Activated CD8-positive, alpha-beta T cell treated with anti-CD3 and anti-CD28 coated beads, Interleukin-2, amount 10 ng/mL, durations not matched to agents 7 days and 5 days (primary cell): Measurements from ENCODE around the gene C1QB. TPM values are rescaled to one million over a fixed set of nuclear protein-coding genes. Genes with fewer than 3 reads are reported as not detected.
"Not testable (repeated sequence)": the region's sequence is repeated elsewhere in the genome, so short reads cannot be mapped to it uniquely, and the experiment has no call there.

ENCODE experiments used
- ATAC-seq: fragments of 150-1000 bp; cut with Tn5 transposase; one replicate; pipeline ENCODE4 v1.10.0; 2021; ENCODE audit warnings: moderate library complexity
- CTCF ChIA-PET: fragments of 350-600 bp; sonication (Branson Sonifier 250); formaldehyde crosslinking; loops from one replicate; lab custom pipeline; 2021; ENCODE audit warnings: antibody characterized with exemption; lab: Charles Lee
- POLR2A ChIA-PET: fragments of 350-600 bp; sonication (Branson Sonifier 250); formaldehyde crosslinking; loops from one replicate; lab custom pipeline; 2021; ENCODE audit warnings: antibody characterized with exemption; lab: Charles Lee
- DNase-seq: peaks from one replicate; pipeline ENCODE4 v3.0.0-alpha.2; 2020
- H3K27ac Mint-ChIP-seq: one replicate; pipeline ENCODE4 v1.8.0; 2021; ENCODE audit warnings: mild to moderate bottlenecking, mixed read lengths
- H3K27me3 Mint-ChIP-seq: one replicate; pipeline ENCODE4 v1.8.0; 2021; ENCODE audit warnings: low read depth, mixed read lengths
- H3K36me3 Mint-ChIP-seq: one replicate; pipeline ENCODE4 v1.8.0; 2021; ENCODE audit warnings: low read depth, mixed read lengths
- H3K4me1 Mint-ChIP-seq: one replicate; pipeline ENCODE4 v1.8.0; 2021; ENCODE audit warnings: low read depth, mixed read lengths
- H3K4me3 Mint-ChIP-seq: one replicate; pipeline ENCODE4 v1.8.0; 2021; ENCODE audit warnings: mild to moderate bottlenecking, mixed read lengths
- H3K9me3 Mint-ChIP-seq: one replicate; pipeline ENCODE4 v1.8.0; 2022; ENCODE audit warnings: mixed read lengths; ENCODE audit not compliant: insufficient read depth
- total RNA-seq, 2 experiments: library from RNA; stranded (reverse); gene quantifications; one replicate each; pipeline ENCODE4 v1.2.3, GENCODE V29; 2021

C1QB gene
- total RNA-seq, 2 experiments from 2014 or later, result not detected

- CTCF ChIA-PET, result no interaction called here
These were observed 837 bp upstream of the C1QB start for GRCh38 chr1:22651941-22652856.

GRCh38 chr1:22654692-22655091 lies 1.7 kb downstream of the C1QB start:
- CTCF ChIA-PET, result no interaction called here
- DNase-seq, result no peak
- H3K4me3 Mint-ChIP-seq, result no peak overlapping the region
- no peaks in the 10 kb centered on the region for H3K4me1 Mint-ChIP-seq
- no peaks in the 10 kb centered on the region for H3K36me3 Mint-ChIP-seq
- POLR2A ChIA-PET, result no interaction called here
- no peak overlapping the region for H3K27ac Mint-ChIP-seq
- no peak for ATAC-seq
- H3K9me3 Mint-ChIP-seq, result no peaks in the 10 kb centered on the region
- peaks cover 5% of the 10 kb centered on the region for H3K27me3 Mint-ChIP-seq

More at GRCh38 chr1:22651941-22652856, 837 bp upstream of the C1QB start:
- H3K4me3 Mint-ChIP-seq, result no peak overlapping the region
- H3K4me1 Mint-ChIP-seq, result no peaks in the 10 kb centered on the region
- DNase-seq (no peak), ATAC-seq (no peak)
- no peaks in the 10 kb centered on the region for H3K9me3 Mint-ChIP-seq
- POLR2A ChIA-PET, result no interaction called here
- no peak overlapping the region for H3K27ac Mint-ChIP-seq
- no peaks in the 10 kb centered on the region for H3K36me3 Mint-ChIP-seq
- peaks cover 5% of the 10 kb centered on the region for H3K27me3 Mint-ChIP-seq

GRCh38 chr1:22658385-22659163 lies 5.5 kb downstream of the C1QB start:
- DNase-seq (no peak), ATAC-seq (no peak)
- Mint-ChIP-seq H3K36me3 (no peaks in the 10 kb centered on the region), H3K27me3 (peaks cover 3% of the 10 kb centered on the region), H3K27ac (no peak overlapping the region), H3K4me1 (no peaks in the 10 kb centered on the region), H3K9me3 (no peaks in the 10 kb centered on the region), H3K4me3 (no peak overlapping the region)
- ChIA-PET POLR2A (no interaction called here), CTCF (no interaction called here)

DNA sequence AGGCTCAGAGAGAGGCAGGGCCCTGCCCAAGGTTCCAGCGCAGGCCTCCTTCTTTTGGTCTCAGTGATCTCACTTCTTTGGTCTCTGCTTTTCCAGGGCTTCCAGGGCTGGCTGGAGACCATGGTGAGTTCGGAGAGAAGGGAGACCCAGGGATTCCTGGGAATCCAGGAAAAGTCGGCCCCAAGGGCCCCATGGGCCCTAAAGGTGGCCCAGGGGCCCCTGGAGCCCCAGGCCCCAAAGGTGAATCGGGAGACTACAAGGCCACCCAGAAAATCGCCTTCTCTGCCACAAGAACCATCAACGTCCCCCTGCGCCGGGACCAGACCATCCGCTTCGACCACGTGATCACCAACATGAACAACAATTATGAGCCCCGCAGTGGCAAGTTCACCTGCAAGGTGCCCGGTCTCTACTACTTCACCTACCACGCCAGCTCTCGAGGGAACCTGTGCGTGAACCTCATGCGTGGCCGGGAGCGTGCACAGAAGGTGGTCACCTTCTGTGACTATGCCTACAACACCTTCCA lies 7.7 kb downstream of the C1QB start:
- no peaks in the 10 kb centered on the region for H3K4me1 Mint-ChIP-seq
- peaks cover 2% of the 10 kb centered on the region for H3K27me3 Mint-ChIP-seq
- POLR2A ChIA-PET, result no interaction called here

GRCh38 chr1:22661880-22662279 lies 8.8 kb downstream of the C1QB start:
- Mint-ChIP-seq H3K4me3 (no peak overlapping the region), H3K36me3 (no peaks in the 10 kb centered on the region), H3K27ac (no peak overlapping the region), H3K27me3 (no peaks in the 10 kb centered on the region), H3K4me1 (no peaks in the 10 kb centered on the region), H3K9me3 (no peaks in the 10 kb centered on the region)
- CTCF ChIA-PET, result no interaction called here
- ATAC-seq (no peak), DNase-seq (no peak)
- POLR2A ChIA-PET, result no interaction called here

More for the DNA sequence above, 7.7 kb downstream of the C1QB start:
- no peak for ATAC-seq
- no peak overlapping the region for H3K27ac Mint-ChIP-seq
- H3K4me3 Mint-ChIP-seq, result no peak overlapping the region
- CTCF ChIA-PET, result no interaction called here
- no peaks in the 10 kb centered on the region for H3K9me3 Mint-ChIP-seq
- no peak for DNase-seq
- no peaks in the 10 kb centered on the region for H3K36me3 Mint-ChIP-seq

DNA sequence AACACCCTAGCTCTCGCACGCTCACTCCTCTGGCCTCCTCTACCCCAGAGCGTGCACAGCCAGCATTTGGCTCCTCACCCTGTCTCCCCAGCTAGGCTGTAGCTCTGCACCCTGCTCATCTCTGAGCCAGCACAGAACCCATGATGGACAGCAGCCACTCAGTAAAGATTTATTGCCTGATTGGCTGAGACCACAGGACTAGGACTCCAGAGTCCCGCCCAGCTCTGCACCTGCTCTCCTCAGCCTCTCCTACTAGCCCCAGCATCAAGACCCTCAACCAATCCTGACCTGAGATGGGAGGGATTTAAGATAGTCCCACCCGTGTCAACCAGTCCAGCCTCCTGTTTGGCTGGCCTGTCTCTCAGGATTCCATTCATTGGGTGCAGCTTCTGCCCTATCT lies 9.3 kb downstream of the C1QB start:
- no peak overlapping the region for H3K4me3 Mint-ChIP-seq
- H3K4me1 Mint-ChIP-seq, result no peaks in the 10 kb centered on the region
- H3K9me3 Mint-ChIP-seq, result no peaks in the 10 kb centered on the region
- ATAC-seq, result peak; percentile 39
- no peak for DNase-seq
- H3K27me3 Mint-ChIP-seq, result no peaks in the 10 kb centered on the region
- POLR2A ChIA-PET, result no interaction called here
- CTCF ChIA-PET, result no interaction called here
- no peak overlapping the region for H3K27ac Mint-ChIP-seq
- H3K36me3 Mint-ChIP-seq, result no peaks in the 10 kb centered on the region

DNA sequence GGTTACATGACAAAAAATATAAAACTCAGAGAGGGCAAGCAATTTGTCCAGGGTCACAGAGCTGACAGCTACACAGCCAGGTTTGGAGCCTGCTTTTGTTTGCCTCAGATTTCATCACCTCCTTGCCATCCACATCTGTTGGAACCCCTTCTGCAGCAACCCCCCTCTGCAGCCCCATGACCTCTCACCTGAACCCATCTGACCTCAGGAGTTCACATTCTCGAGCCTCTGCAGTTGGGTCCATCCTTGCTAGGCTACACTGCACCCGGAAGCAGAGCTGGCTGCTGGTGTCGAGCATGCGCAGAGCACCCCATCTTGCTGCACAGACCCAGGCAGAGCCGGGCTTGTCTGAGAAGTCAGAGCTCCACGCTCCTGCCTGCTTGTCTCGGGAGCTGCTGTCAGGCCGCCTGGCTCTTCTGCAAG lies 10.0 kb downstream of the C1QB start:
- CTCF ChIA-PET, result no interaction called here
- DNase-seq, result no peak
- no peaks in the 10 kb centered on the region for H3K9me3 Mint-ChIP-seq
- H3K27me3 Mint-ChIP-seq, result peaks cover 2% of the 10 kb centered on the region
- H3K36me3 Mint-ChIP-seq, result no peaks in the 10 kb centered on the region
- no peak overlapping the region for H3K4me3 Mint-ChIP-seq
- no peak overlapping the region for H3K27ac Mint-ChIP-seq
- ATAC-seq, result no peak
- no peaks in the 10 kb centered on the region for H3K4me1 Mint-ChIP-seq
- POLR2A ChIA-PET, result no interaction called here

DNA sequence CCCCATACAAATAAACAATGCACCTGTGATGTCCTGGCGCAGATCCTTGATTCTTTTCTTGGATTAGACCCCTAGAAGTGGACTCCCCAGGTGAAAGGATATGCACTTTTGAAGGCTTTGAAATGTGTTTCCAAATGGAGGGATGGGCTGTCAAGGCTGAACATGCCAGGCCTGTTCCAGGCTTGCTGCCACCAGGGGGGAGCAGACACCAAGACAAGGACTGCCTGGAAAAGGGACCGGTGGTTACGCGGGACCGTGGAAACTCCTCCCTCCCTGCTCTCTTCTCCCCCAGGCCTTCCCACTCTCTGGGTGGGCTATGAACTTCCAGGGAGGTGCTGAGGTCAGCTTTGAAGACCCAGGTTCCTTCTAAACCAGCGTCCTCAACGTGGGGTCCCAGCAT lies 12.7 kb downstream of the C1QB start:
- POLR2A ChIA-PET, result no interaction called here
- ATAC-seq (no peak), DNase-seq (no peak)
- H3K4me1 Mint-ChIP-seq, result no peaks in the 10 kb centered on the region
- H3K27ac Mint-ChIP-seq, result no peak overlapping the region
- H3K36me3 Mint-ChIP-seq, result no peaks in the 10 kb centered on the region
- peaks cover 2% of the 10 kb centered on the region for H3K27me3 Mint-ChIP-seq
- no peaks in the 10 kb centered on the region for H3K9me3 Mint-ChIP-seq
- no peak overlapping the region for H3K4me3 Mint-ChIP-seq
- CTCF ChIA-PET, result interaction anchor here (1.0 kb wide), 1 partner anchor 223 kb away, joined by 4 read pairs; no protein-coding TSS in a partner anchor

DNA sequence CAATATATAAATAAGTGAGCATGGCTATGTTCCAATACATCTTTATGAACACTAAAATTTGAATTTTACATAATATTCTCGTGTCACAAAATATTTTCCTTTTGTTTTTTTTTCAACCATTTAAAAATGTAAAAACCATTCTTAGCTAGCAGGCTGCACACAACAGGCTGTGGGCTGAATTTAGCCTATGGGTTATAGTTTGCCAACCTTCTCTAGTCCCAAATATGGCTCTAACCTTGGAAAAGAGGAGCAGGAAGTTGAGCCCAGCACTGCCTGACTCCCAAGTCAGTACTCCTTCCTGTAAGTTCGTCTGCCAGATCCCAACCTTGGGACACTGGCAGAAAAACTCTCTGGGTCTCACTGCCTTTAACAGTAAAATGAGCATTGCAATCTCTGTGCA lies 13.4 kb downstream of the C1QB start:
- Mint-ChIP-seq H3K36me3 (no peaks in the 10 kb centered on the region), H3K4me3 (no peak overlapping the region), H3K9me3 (no peaks in the 10 kb centered on the region), H3K27ac (no peak overlapping the region), H3K4me1 (no peaks in the 10 kb centered on the region), H3K27me3 (peaks cover 4% of the 10 kb centered on the region)
- CTCF ChIA-PET, result interaction anchor here (1.0 kb wide), 1 partner anchor 222 kb away, joined by 4 read pairs; no protein-coding TSS in a partner anchor
- POLR2A ChIA-PET, result no interaction called here
- no peak for DNase-seq
- no peak for ATAC-seq

DNA sequence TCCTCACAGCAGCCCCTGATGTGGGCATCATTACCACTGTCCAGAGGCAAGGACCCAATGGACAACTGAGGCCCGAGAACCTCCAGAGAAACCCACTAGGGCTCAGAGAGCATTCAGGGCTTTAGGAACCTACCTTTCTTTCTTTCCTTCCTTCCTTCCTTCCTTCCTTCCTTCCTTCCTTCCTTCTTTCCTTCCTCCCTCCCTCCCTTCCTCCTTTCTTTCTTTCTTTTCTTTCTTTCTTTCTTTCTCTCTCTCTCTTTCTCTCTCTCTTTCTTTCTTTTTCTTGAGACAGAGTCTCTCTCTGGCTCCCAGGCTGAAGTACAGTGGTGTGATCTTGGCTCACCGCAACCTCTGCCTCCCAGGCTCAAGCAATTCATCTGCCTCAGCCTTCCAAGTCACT lies 15.8 kb downstream of the C1QB start:
- H3K36me3 Mint-ChIP-seq, H3K9me3 Mint-ChIP-seq, CTCF ChIA-PET, DNase-seq, H3K4me3 Mint-ChIP-seq, H3K27ac Mint-ChIP-seq, ATAC-seq, POLR2A ChIA-PET, H3K4me1 Mint-ChIP-seq: not testable (repeated sequence)
- peaks cover 11% of the 10 kb centered on the region for H3K27me3 Mint-ChIP-seq

- Mint-ChIP-seq H3K4me1 (no peaks in the 10 kb centered on the region), H3K36me3 (no peaks in the 10 kb centered on the region), H3K27me3 (peaks cover 19% of the 10 kb centered on the region), H3K4me3 (no peak overlapping the region), H3K27ac (no peak overlapping the region), H3K9me3 (no peaks in the 10 kb centered on the region)
- CTCF ChIA-PET, result no interaction called here
- no peak for DNase-seq
- ATAC-seq, result no peak
- POLR2A ChIA-PET, result no interaction called here
These were observed 17.4 kb downstream of the C1QB start for GRCh38 chr1:22670352-22670975.
